HepG2 (cell line): Measurements from ENCODE around the gene ZNF607. TPM values are rescaled to one million over a fixed set of nuclear protein-coding genes. Genes with fewer than 3 reads are reported as not detected.

Experiments used
- FOXC1 ChIP-seq: sonication (generic); formaldehyde crosslinking; IDR thresholded peaks from 2 replicates; pipeline ENCODE4 v1.8.0; 2022; ENCODE audit warnings: mild to moderate bottlenecking, missing genetic modification reagents, borderline replicate concordance
- JUN ChIP-seq: sonication (generic); formaldehyde crosslinking; IDR thresholded peaks from 2 replicates; pipeline ENCODE4 v1.4.0; 2020; ENCODE audit warnings: mild to moderate bottlenecking, missing genetic modification reagents
- MBNL3 ChIP-seq: fragments of 250-450 bp; sonication (Bioruptor Pico); conservative IDR thresholded peaks from 2 replicates; pipeline ENCODE4 v1.8.0; 2022; ENCODE audit warnings: mild to moderate bottlenecking, inconsistent platforms
- NCOA2 ChIP-seq: sonication (generic); formaldehyde crosslinking; IDR thresholded peaks from 2 replicates; pipeline ENCODE4 v1.8.0; 2022; ENCODE audit warnings: inconsistent platforms
- NR2C2 ChIP-seq: sonication (generic); formaldehyde crosslinking; IDR thresholded peaks from 2 replicates; pipeline ENCODE4 v1.4.0; 2020; ENCODE audit warnings: missing genetic modification reagents, mild to moderate bottlenecking, moderate library complexity, borderline replicate concordance
- PTBP1 ChIP-seq: fragments of 200-400 bp; formaldehyde crosslinking; IDR thresholded peaks from 2 replicates; pipeline ENCODE4 v1.6.1; 2018; ENCODE audit warnings: low read length, low read depth; ENCODE audit not compliant: poor library complexity, severe bottlenecking
- SRF ChIP-seq: IDR thresholded peaks from 2 replicates; pipeline ENCODE4 v1.6.1; 2011; ENCODE audit warnings: mild to moderate bottlenecking, low read depth, low read length, moderate library complexity
- ZBTB1 ChIP-seq: sonication (generic); formaldehyde crosslinking; IDR thresholded peaks from 2 replicates; pipeline ENCODE4 v1.4.0; 2020; ENCODE audit warnings: missing genetic modification reagents, borderline replicate concordance
- ZFP36 ChIP-seq: fragments of 150-350 bp; IDR thresholded peaks from 2 replicates; pipeline ENCODE4 v1.6.1; 2018; ENCODE audit warnings: borderline replicate concordance, low read length, low read depth; ENCODE audit not compliant: partially characterized antibody
- ZNF558 ChIP-seq: sonication (generic); formaldehyde crosslinking; IDR thresholded peaks from 2 replicates; pipeline ENCODE4 v1.9.0; 2022; ENCODE audit warnings: mild to moderate bottlenecking, missing genetic modification reagents, borderline replicate concordance
- ZNF720 ChIP-seq: sonication (generic); formaldehyde crosslinking; IDR thresholded peaks from 2 replicates; pipeline ENCODE4 v1.4.0; 2020; ENCODE audit warnings: missing genetic modification reagents
- ZNF737 ChIP-seq: sonication (generic); formaldehyde crosslinking; IDR thresholded peaks from 2 replicates; pipeline ENCODE4 v1.5.0; 2020; ENCODE audit warnings: missing genetic modification reagents, mild to moderate bottlenecking, borderline replicate concordance
- polyA plus RNA-seq, 8 experiments: library from polyadenylated mRNA; depleted of rRNA in 3 of 8; stranded (reverse) in 7 of 8; unstranded in 1 of 8; fragments of >200 nt; fragmentation: Illumina TruSeq in 4 of 8; extraction: Trizol in 4 of 8; gene quantifications; 2 replicates each; pipeline versions ENCODE4 v1.2.1 to v1.2.3, GENCODE V29; 2011 to 2016; ENCODE audit warnings: low read depth in 4 of 8, missing spikeins in 1 of 8, mixed read lengths in 1 of 8; ENCODE audit not compliant: insufficient read depth in 1 of 8
- total RNA-seq, 5 experiments: library from RNA; depleted of rRNA; stranded (reverse); fragments of >200 nt; fragmentation: Illumina TruSeq; extraction: Trizol; gene quantifications; 2 replicates each; pipeline ENCODE4 v1.2.3, GENCODE V29; 2016; ENCODE audit warnings: low read depth in 1 of 5
- TF ChIP-seq, protein P1 (sequence below), 2 experiments: sonication (generic) in 1 of 2; formaldehyde crosslinking in 1 of 2; IDR thresholded peaks; 2 replicates each; pipeline versions ENCODE4 v1.6.1 to v1.9.0; 2014 to 2022; ENCODE audit warnings: antibody characterized with exemption in 1 of 2, borderline replicate concordance in 1 of 2, inconsistent platforms in 1 of 2, low read depth in 1 of 2, missing genetic modification reagents in 1 of 2
- TF ChIP-seq, protein P2 (sequence below), 2 experiments: IDR thresholded peaks; 2 replicates each; pipeline ENCODE4 v1.6.1; 2011 to 2012; ENCODE audit warnings: low read length in 2 of 2, borderline replicate concordance in 1 of 2, low read depth in 1 of 2, mild to moderate bottlenecking in 1 of 2, moderate library complexity in 1 of 2
- TF ChIP-seq, protein P3 (sequence below): IDR thresholded peaks from 2 replicates; pipeline ENCODE4 v1.6.1; 2016
- TF ChIP-seq, protein P4 (sequence below): IDR thresholded peaks from 2 replicates; pipeline ENCODE4 v1.6.1; 2016; ENCODE audit warnings: low read depth, control low read depth

The ZNF607 gene
- total and polyA plus RNA-seq, 2 of the 13 experiments (the other 11 are each of a cell fraction or from before 2014, with no cell fraction given) = 3.8 to 8.3 TPM

DNA sequence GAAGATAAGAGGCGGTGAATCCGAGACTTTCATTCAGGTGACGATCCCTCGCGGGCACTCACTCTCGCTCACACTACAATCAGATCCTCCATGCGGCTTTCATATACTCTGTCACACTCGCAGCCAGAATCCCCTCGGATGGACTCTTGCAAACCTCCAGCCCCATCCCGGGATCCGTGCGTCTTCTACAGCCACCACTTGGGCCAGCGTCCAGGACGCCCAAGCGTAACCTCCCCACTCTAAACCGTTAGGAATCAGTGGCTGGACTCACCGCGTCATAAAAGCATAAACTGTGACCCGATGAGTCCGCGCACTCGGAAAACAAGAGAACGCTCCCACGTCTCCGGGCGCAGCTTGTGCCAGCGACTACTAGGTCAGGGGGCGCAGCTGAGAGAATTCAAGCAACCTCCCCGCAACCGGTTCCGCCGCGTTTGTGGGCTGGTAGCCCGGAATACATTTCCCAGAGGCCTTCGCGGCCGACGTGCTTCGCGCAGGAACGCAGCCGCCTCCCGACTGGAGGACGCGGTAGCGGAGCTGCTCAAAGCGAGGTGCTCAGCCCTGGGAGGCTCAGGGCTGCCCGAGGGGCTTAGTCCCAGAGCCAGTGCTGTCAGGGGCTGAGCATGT, 27.6 kb downstream of the ZNF607 start (continued):
- TF ChIP-seq, protein P1, sequence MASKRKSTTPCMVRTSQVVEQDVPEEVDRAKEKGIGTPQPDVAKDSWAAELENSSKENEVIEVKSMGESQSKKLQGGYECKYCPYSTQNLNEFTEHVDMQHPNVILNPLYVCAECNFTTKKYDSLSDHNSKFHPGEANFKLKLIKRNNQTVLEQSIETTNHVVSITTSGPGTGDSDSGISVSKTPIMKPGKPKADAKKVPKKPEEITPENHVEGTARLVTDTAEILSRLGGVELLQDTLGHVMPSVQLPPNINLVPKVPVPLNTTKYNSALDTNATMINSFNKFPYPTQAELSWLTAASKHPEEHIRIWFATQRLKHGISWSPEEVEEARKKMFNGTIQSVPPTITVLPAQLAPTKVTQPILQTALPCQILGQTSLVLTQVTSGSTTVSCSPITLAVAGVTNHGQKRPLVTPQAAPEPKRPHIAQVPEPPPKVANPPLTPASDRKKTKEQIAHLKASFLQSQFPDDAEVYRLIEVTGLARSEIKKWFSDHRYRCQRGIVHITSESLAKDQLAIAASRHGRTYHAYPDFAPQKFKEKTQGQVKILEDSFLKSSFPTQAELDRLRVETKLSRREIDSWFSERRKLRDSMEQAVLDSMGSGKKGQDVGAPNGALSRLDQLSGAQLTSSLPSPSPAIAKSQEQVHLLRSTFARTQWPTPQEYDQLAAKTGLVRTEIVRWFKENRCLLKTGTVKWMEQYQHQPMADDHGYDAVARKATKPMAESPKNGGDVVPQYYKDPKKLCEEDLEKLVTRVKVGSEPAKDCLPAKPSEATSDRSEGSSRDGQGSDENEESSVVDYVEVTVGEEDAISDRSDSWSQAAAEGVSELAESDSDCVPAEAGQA (IDR thresholded peaks at IDR 0.05; ENCODE audit: low read depth) = peak; percentile 51; the same call in 1 of the 2 replicates
- TF ChIP-seq, protein P1 (CRISPR knock-in tag; IDR thresholded peaks at IDR 0.05; ENCODE audit: borderline replicate concordance) = no peak
- TF ChIP-seq, protein P2, sequence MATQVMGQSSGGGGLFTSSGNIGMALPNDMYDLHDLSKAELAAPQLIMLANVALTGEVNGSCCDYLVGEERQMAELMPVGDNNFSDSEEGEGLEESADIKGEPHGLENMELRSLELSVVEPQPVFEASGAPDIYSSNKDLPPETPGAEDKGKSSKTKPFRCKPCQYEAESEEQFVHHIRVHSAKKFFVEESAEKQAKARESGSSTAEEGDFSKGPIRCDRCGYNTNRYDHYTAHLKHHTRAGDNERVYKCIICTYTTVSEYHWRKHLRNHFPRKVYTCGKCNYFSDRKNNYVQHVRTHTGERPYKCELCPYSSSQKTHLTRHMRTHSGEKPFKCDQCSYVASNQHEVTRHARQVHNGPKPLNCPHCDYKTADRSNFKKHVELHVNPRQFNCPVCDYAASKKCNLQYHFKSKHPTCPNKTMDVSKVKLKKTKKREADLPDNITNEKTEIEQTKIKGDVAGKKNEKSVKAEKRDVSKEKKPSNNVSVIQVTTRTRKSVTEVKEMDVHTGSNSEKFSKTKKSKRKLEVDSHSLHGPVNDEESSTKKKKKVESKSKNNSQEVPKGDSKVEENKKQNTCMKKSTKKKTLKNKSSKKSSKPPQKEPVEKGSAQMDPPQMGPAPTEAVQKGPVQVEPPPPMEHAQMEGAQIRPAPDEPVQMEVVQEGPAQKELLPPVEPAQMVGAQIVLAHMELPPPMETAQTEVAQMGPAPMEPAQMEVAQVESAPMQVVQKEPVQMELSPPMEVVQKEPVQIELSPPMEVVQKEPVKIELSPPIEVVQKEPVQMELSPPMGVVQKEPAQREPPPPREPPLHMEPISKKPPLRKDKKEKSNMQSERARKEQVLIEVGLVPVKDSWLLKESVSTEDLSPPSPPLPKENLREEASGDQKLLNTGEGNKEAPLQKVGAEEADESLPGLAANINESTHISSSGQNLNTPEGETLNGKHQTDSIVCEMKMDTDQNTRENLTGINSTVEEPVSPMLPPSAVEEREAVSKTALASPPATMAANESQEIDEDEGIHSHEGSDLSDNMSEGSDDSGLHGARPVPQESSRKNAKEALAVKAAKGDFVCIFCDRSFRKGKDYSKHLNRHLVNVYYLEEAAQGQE (IDR thresholded peaks at IDR 0.05; ENCODE audit: borderline replicate concordance in 1 of 2, low read depth in 1 of 2, low read length in 2 of 2) = no peak
- TF ChIP-seq MBNL3 (CRISPR knock-in tag) (no peak), ZBTB1 (CRISPR knock-in tag) (no peak), PTBP1 (no peak), ZNF737 (CRISPR knock-in tag) (peak; percentile 68; the same call in 1 of the 2 replicates), ZFP36 (no peak), NR2C2 (CRISPR knock-in tag) (peak; percentile 71; the same call in 1 of the 2 replicates), SRF (no peak), NCOA2 (CRISPR knock-in tag) (peak; percentile 43; the same call in 1 of the 2 replicates), FOXC1 (peak; percentile 49; the same call in 1 of the 2 replicates), JUN (no peak), ZNF558 (CRISPR knock-in tag) (peak; percentile 81; the same call in 1 of the 2 replicates), ZNF720 (CRISPR knock-in tag) (no peak)
- TF ChIP-seq, protein P3, sequence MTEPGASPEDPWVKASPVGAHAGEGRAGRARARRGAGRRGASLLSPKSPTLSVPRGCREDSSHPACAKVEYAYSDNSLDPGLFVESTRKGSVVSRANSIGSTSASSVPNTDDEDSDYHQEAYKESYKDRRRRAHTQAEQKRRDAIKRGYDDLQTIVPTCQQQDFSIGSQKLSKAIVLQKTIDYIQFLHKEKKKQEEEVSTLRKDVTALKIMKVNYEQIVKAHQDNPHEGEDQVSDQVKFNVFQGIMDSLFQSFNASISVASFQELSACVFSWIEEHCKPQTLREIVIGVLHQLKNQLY (CRISPR knock-in tag) = no peak
- TF ChIP-seq, protein P4, sequence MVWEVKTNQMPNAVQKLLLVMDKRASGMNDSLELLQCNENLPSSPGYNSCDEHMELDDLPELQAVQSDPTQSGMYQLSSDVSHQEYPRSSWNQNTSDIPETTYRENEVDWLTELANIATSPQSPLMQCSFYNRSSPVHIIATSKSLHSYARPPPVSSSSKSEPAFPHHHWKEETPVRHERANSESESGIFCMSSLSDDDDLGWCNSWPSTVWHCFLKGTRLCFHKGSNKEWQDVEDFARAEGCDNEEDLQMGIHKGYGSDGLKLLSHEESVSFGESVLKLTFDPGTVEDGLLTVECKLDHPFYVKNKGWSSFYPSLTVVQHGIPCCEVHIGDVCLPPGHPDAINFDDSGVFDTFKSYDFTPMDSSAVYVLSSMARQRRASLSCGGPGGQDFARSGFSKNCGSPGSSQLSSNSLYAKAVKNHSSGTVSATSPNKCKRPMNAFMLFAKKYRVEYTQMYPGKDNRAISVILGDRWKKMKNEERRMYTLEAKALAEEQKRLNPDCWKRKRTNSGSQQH = peak; percentile 49; the same call in 1 of the 2 replicates
